Activated T-cell treated with anti-CD3 and anti-CD28 coated beads, Interleukin-2, amount 50 U/mL, for 1 hour (primary cell): Measurements from ENCODE around the gene CEP104.
"Not testable (repeated sequence)": the region's sequence is repeated elsewhere in the genome, so short reads cannot be mapped to it uniquely, and the experiment has no call there.

Source experiments
- DNase-seq: peaks from one replicate; pipeline ENCODE4 v3.0.0-alpha.2; 2020

CEP104 gene

DNA sequence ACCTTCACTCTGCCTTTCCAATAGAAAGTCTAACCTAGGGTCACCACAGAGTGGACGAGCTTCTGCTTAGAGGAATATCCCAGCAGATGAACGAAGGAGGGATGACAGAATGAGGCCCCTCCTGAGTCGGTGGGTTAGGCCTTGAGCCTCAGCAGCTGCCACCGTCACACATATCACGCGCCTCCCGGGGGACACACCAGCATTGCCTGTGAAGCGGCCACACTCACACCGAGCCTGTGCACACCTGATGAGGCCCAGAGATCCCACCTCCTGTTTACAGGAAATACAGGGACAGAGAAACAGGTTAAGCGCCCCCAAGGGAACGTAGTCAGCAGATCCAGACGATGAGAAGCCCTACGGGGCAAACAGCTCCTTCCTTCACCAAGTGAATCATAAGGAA is 35.6 kb downstream of the CEP104 start:
- no peak for DNase-seq

DNA sequence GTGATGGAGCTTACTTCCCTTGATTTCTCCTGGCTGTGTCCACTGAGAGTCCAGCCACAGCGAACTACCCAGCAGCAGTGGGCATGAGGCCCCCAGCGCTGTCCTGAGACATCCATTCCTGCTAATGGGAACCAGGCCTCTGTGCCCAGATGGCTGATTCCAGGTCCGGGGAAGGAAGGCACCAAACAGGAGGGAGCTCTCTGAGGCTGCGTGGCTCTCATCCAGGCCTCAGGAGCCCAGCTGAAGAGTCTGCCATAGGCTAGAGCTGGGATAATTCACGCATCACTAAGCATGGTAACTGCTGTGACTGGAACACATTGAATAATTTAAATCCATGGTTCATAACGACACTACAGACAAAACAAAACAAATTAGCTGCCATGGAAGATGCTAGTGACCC is 36.0 kb downstream of the CEP104 start:
- no peak for DNase-seq

DNA sequence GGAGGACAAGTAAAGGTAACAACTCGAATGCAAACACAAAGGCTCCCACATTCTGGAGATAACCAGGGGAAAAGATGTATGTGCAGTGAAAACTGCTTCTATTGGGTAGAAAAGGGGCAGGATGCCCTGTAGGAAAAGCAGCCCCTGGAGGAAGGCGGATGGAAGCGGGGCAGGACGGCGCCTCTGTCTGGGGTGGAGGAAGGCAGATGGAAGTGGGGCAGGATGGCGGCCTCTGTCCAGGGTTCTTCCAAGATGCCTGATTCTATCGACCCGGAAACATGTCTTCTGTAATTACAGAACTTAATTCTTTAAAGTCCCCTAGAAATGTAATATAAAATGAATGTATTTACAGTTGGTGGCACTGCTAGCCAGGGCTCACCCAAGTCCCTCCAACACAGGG is 36.7 kb downstream of the CEP104 start:
- no peak for DNase-seq

DNA sequence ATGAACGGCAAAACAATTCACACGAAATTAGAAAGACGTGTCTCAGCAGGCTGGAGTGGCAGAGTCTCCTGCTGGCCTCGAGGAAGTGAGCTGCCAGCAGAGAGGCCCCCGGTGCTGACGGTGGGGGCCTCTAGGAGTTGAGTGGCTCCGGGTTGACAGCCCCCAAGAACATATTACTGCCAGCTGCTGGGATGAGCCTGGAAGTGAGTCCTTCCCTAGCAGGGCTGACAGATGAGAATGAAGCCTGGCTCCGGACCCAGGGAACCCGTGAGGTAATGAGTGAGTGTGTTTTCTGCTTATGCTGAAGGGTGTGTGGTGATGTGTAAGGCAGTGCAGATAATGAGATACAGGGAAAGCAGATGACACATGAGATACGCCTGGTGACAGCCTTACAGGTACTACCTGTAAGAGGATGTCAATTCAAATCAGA is 37.2 kb downstream of the CEP104 start:
- DNase-seq: no peak

DNA sequence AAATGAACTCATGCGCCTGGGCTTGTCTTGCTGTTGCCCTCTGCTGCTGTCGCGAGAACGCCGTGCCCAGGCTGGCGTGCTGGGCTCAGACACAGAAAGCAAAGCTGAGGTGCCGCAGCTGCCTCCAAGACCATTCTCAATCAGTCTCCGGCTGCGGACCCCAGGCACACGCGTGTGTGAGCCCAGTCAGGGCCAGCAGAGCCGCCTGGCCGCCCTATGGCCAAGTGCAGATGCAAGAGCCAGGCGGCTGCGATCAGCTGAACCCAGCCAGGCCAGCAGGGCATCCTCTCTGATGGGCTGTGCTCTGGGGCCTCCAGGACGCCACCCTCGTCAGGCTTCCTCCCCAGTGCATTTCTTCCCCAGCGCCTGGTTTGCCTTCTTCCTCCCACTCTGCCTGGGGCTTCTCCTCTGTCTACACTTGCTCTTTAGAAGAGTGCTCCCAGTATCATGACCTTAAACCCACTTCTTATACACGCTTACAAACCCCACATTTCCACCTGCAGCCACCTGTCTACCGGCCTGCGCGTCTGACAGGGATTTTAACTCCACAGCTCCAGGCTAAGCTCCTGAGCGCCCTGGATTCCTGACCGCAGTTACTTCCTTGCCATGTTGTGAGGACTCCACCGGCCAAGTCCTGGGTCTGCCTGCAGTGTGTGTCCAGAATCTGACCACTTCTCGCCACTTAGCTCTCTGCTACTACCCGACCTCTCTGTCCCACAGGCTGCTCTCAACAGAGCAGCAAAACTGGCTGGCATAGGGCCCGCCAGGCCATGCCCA is 39.0 kb downstream of the CEP104 start:
- DNase-seq: no peak

DNA sequence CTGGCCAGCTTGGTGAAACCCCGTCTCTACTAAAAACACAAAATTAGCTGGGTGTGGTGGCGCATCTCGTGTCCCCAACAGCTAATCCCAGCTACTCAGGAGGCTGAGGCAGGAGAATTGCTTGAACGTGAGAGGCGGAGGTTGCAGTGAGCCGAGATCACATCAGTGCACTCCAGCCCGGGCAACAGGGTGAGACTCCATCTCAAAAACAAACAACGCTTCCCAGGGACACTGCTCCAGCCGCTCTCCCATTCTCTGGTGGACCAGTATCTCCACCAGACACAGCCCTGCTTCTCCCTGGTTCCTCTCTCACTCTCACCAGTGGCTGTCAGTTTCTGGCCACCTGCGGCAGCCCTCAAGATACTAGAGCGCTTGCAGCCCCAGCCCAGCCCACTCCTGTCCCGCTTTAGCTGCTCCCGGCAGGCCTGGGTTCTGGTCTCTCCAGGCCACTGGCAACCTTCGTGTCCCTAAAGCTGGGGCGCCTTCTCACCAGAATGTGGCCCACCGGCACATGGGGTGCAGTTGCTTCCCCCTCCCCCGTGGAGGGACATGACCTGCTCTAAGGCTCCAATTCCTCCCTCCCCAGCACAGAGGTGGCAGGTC is 39.8 kb downstream of the CEP104 start:
- no peak for DNase-seq

DNA sequence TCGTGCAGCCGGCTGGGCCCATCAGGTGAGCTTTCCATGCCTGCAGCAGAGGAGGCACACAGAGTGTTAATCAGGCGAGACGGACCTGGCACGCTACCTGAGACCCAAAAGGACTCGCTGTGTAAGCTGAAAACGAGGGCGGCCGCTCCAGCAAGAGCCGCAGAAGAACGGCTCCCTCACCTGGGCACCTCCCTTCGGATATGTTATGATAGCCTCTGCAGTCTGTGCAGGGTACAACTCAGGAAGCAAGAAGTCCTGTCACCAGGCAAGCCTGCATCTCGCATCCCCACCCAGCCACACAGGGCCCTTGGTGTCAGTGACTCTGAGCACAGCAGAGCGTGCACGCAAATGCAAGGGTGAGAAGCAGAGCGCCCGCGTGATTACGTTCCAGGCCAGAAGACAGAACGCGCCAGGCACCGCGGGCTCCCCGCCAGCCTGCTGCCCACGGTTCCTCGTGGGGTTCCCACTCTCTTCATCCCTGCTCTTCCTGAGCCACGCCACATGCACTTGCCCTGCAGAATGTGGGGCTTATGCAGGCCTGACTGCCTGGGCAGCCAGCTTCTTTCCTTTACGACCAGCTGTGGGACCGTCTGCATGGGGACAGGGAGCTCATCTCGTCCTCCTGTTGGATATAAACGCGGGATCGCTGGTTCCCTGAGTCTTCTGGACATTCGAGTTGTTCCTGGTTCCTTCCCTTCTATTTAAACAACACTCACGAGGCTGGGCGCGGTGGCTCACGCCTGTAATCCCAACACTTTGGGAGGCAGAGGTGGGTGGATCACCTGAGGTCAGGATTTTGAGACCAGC is 40.5 kb downstream of the CEP104 start:
- DNase-seq: no peak

DNA sequence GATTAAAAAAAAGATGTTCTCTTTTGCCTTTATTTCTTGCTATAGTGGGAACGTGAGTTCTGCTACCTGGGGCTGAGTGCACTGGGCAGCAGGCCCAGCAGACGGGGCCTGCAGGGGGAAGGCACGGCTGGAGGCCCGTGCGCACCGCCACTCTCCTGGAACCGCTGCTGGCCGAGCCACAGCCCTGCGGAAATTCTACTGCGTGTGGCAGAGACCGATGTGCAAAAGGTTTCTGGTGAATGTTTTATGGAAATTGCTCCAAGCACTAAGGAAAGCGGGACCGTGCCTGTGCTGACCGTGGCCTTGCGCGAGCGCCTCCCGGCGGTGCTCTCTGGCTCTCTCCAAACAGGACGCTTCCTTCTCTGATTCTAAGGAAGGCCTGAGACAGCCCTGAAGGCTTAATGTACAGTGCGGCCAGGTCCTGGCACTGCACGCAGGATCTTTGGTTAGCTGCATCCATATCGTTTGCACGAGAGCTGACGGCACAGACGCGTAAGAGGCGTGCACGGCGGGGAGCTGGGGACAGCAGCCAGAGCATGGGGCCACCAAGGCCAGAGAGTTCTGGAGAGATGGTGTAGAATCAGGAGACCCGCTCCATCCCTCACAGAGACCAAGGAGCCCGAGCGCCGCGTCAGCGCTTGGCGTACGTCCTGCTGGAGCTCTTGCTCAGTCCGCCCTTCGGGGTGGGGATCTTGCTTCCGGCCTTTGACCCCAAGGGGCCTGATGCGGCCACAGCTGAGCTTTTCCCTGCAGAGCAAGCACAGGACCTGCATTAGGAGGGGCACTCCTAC is 42.0 kb downstream of the CEP104 start:
- no peak for DNase-seq

DNA sequence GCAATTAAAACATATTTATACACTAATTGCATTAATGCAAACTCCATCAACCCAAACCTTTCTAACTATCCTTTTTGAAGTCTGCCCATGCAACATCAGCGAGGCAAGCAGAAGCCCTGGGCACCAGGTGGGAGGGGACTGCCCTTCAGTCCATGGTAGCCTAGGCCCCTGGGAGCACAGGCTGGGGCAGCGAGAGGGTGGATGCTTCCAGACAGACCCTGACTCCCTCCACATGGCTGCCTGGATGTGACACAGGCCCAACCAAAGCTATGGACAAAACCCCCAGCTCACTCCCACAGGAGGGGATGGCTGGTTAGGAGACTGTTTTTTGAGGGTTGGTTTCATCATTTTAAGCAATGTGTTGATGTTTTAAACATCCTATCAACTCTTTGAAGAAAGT is 42.9 kb downstream of the CEP104 start:
- DNase-seq: no peak

DNA sequence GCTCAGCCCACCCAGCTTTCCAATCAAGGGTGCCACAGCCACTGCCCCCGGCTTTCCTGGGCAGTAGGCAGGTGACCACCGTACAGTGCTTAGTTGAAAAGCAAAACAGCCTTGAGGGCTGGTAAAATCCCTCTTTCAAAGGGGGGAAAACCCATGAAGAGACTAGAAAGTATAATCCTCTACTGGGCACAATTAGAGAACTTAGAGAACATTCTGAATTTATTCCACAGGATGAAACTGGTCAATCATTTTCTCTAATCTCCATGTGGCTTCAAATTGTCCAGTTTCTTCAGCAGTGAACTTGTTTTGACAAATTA is 45.5 kb downstream of the CEP104 start:
- no peak for DNase-seq

DNA sequence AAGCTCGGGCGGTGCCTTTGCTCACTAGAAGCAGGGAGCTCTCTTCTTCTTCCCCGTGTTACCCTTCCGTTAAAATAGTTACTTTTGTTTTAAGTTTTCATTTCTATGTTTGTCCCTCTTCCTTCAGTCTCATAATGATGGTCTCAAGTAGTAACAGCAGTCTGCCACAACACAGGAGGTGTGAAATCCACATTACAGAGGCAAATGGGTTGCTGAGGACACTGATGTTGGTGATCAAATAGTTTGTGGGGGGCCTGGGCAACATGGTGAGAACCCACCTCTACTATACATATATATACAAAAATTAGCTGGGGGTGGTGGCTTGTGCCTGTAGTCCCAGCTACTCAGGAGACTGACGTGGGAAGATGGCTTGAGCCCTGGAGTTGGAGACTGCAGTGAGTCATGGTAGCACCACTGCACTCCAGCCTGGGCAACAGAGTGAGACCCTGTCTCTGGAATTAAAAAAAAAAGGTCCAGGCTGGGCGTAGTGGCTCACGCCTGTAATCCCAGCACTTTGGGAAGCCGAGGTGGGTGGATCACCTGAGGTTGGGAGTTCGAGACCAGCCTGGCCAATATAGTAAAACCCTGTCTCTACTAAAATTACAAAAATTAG is 46.8 kb downstream of the CEP104 start:
- not testable (repeated sequence) for DNase-seq

DNA sequence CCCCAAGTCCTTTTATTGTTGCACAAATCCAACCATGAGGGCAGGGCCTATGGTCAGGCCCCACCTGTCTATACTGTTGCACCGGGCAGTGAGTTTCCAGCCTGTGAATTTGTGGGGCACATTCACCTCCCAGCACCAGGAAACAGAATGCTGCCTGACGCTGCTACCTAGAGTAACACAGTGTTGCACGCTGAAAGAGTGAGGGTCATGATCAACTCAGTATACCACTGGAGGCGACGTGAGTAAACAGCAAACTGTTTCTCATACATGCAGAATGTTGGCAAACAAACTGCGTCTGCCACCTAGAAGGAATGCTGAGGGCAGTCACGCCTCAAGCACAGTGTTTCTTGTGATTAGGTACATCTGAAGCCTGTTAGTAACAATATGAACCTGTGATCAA is 47.3 kb downstream of the CEP104 start:
- DNase-seq: no peak

DNA sequence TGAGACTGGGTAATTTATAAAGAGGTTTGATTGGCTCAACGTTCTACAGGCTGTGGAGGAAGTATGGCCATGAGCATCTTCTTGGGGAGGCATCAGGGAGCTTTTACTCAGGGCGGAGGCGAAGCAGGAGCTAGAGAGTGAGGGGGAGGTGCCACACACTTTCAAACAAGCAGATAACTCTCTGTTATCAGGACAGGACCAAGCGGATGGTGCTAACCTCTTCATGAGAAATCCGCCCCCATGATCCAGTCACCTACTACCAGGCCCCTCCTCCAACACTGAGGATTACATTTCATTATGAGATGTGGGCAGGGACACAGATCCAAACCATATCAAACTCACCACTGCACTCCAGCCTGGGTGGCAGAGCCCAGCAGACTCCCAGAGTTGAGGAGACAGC is 49.2 kb downstream of the CEP104 start:
- no peak for DNase-seq

DNA sequence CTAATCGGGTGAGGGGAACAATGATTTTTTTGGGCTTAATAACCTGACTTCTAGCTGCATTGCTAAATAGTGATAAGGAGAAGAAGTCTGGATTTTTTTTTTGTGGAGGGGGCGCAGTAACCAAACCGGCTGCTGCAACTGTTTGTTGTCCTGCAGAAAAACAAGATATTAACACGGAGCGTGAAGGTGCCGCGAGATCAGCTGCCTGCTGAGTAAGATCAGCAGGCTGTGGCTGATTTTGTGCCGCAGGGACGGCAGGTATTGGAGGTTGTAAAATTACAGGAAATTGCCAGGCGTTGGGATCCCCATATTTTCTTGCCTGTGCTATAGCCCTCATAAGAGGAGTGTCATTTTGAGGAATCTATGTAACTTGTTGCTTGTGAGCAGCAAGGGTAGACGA is 52.0 kb downstream of the CEP104 start:
- no peak for DNase-seq

DNA sequence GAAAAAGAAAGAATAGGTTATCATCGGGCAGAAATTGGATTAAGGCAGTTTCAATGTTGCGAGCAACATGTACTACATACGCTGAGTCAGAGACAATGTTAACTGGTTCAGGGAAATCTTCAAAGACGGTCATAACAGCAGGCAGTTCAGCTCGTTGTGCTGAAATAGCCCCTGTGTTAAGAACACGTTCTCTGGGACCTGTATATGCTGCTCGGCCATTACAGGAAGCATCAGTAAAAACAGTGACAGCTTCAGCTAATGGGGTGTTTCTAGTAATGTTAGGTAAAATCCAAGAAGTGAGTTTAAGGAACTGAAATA is 52.4 kb downstream of the CEP104 start:
- DNase-seq: not testable (repeated sequence)

DNA sequence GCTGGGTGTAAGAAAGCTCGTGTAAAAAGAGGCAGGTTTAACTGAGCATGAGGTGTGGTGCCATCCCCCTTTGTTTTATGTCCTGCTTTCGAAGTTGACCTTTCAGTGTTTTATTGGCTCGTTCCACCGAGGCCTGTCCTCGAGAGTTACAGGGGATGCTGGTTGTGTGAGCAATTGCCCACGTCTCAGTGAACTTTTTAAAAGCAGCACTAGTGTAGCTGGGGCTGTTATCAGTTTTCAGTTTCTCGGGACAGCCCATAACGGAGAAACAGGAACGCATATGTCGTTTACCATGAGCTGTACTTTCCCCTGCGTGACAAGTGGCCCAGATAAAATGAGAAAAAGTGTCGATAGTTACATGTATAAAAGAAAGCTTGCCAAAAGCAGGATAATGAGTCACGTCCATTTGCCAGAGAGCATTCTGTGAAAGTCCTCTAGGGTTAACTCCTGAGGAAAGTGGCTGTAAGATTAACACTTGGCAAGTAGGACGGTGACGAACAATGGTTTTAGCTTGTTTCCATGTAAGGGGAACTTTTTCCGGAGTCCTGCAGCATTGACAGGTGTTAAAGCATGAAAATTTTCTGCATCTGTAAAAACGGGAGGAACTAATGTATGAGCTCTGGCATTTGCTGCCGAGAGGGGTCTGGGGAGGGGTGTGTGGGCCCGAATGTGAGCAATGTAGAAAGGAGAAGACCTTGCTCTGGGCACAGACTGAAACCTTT is 52.9 kb downstream of the CEP104 start:
- no peak for DNase-seq

DNA sequence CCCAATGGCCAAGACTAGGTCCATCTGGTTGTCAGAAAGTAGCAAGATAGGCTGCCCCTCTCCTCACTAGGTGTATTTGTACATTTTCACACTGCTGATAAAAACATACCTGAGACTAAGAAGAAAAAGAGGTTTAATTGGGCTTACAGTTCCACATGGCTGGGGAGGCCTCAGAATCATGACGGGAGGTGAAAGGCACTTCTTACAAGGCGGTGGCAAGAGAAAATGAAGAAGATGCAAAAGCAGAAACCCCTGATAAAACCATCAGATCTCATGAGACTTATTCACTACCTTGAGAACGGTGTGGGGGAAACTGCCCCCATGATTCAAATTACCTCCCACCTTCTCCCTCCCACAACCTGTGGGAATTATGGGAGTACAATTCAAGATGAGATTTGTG is 56.2 kb downstream of the CEP104 start:
- DNase-seq: not testable (repeated sequence)

DNA sequence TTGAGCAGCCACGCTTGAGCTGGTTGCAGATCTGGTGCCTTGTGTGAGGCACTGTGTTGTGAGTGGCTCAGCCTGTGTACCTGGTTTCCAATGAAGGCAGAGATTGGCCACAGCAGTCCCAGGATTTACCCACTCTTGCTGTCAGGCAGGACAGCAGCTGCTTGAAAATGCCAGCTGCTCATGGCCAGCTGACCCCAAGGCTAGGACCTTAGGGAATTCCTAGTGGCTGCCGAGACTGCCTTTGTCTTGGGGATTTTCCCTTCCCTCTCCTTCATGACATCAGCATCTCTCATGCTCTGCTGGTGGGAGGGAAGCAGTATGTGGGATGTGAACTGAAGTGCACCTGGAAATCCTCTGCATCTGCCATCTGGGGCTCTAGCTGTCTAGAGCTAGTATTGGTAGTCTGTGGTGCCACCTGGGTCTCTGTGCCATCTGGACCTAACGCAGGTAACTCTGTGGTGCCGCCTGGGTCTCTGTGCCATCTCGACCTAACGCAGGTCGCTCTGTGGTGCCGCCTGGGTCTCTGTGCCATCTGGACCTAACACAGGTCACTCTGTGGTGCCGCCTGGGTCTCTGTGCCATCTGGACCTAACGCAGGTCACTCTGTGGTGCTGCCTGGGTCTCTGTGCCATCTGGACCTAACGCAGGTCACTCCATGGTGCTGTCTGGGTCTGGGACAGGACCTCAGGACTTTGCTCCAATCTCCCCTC is 56.9 kb downstream of the CEP104 start:
- DNase-seq: no peak

DNA sequence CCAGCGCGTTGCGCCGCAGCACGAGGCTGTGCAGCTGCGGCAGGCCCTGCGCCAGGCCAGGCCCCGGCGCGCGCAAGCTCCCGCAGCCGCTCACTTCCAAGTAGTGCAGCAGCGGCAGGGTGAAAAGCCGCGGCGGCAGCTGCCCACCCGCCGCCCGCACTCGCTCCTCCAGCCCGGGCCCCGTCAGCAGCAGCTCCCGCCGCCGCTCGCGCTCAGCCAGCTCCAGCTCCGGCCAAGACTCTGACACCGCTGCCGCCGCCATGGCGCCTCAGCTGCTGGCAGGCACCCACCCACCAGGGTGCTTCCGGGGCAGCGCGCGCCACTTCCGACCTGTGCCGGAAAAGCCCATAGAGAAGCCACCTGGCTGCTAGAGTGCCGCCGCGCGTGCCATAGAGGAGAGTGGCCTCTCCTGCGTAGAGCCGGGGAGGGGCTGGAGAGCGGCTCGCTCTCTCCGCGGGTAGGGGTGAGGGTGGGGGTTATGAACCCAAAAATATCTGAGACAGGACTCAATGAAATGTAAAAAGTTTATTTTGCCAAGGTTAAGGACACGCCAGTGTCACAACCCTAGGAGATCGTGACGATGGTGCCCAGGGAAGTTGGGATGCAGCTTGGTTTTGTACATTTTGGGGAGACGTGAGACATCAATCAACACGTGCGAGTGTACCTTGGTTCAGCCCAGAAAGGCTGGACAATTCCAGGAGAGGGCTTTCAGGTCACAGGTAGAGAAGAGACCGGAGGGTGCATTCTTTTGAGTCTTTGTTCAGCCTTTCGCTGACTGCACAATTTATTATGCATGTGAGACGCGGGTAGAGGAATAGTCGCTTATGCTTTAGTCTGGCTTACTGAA is 60.6 kb downstream of the CEP104 start, which contains the start of gene LRRC47:
Gene LRRC47 (minus strand): TSS at position 284 of the 847 bp plus-strand sequence. CDS start 22 bp downstream, at position 262.
- DNase-seq: peak; percentile 93

DNA sequence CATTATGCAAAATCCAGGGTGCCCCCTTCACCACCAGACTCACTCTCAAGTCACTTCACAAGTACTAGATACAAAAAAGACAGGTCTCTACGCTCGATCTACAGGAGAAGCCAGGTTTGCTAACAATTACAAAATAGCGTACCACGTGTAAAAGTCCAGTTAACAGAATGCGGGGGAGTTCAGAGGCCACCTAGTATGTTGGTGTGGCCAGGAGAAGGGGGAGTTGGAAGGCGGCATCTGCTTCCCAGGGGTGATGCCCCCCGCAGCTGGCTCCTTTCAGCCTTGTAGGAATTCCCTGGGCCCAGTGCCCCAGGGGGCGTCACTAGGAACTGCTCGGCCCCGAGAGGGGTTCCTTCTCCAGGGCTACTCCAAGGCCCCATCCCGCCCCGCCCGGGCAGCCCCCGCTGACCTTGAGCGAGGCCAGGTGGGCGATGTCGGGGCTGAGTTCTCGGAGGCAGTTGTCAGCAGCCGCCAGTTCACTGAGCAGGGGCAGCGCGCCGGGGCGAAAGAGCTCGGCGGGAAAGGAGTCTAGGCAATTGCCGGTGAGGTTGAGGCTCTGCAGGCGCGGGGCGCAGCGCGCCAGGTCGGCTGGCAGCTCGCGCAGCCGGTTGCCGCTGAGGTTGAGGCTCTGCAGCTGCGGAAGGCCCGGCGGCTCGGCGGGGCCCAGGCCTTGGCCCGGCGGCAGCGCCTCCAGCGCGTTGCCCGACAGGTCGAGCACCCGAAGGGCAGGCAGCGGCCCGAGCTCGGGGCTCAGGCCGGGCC is 61.4 kb downstream of the CEP104 start:
- no peak for DNase-seq
